PC-3 (cell line): ENCODE measurements around the gene PLEKHG2. TPM values are rescaled to one million over a fixed set of nuclear protein-coding genes. Genes with fewer than 3 reads are reported as not detected.

ENCODE experiments used
- ATAC-seq: fragments of 200-7000 bp; cut with Tn5 transposase; 2 replicates; pipeline ENCODE4 v1.9.1; 2020; ENCODE audit warnings: mild to moderate bottlenecking, moderate library complexity
- BruUV-seq: library from RNA; stranded (reverse); fragments of 400-500 nt; replicated peaks from 2 replicates; lab custom pipeline; 2021; lab: Mats Ljungman, UMichigan
- CTCF ChIA-PET: fragments of 300-600 bp; sonication (Branson Sonifier 250); formaldehyde crosslinking; loops from one replicate; lab custom pipeline; 2022; ENCODE audit warnings: antibody characterized with exemption; lab: Charles Lee
- POLR2A ChIA-PET: fragments of 300-600 bp; sonication (Branson Sonifier 250); formaldehyde crosslinking; loops from one replicate; lab custom pipeline; 2022; ENCODE audit warnings: antibody characterized with exemption; ENCODE audit not compliant: unreplicated experiment; lab: Charles Lee
- DNase-seq: peaks from one replicate; pipeline ENCODE4 v3.0.0-alpha.2; 2015
- H2AFZ ChIP-seq: fragments of 300-600 bp; sonication (generic); 2 replicates; pipeline ENCODE4 v1.6.0; 2016; ENCODE audit warnings: antibody characterized with exemption, low read length
- H3F3A ChIP-seq: fragments of 300-600 bp; sonication (generic); one replicate; pipeline ENCODE4 v1.6.0; 2017; ENCODE audit warnings: antibody characterized with exemption, low read length, control low read depth, mild to moderate bottlenecking; ENCODE audit not compliant: unreplicated experiment
- H3K27ac ChIP-seq: fragments of 300-600 bp; sonication (generic); 2 replicates; pipeline ENCODE4 v1.5.1; 2016; ENCODE audit warnings: mild to moderate bottlenecking, low read length
- H3K27me3 ChIP-seq: fragments of 300-600 bp; sonication (generic); 2 replicates; pipeline ENCODE4 v1.6.1; 2016; ENCODE audit warnings: low read length, mixed read lengths
- H3K36me3 ChIP-seq: fragments of 300-600 bp; sonication (generic); 2 replicates; pipeline ENCODE4 v1.6.1; 2016; ENCODE audit warnings: low read depth, mixed run types, low read length, mixed read lengths
- H3K4me1 ChIP-seq: fragments of 300-600 bp; sonication (generic); 2 replicates; pipeline ENCODE4 v1.5.1; 2016; ENCODE audit warnings: low read length; ENCODE audit not compliant: insufficient read depth
- H3K4me2 ChIP-seq: fragments of 300-600 bp; sonication (generic); 2 replicates; pipeline ENCODE4 v1.6.0; 2016; ENCODE audit warnings: low read length
- H3K4me3 ChIP-seq: fragments of 300-600 bp; sonication (generic); 2 replicates; pipeline ENCODE4 v1.5.1; 2016; ENCODE audit warnings: mild to moderate bottlenecking, low read length, mixed read lengths
- H3K79me2 ChIP-seq: fragments of 300-600 bp; sonication (generic); 2 replicates; pipeline ENCODE4 v1.6.1; 2017; ENCODE audit warnings: low read length, mixed read lengths
- H3K9ac ChIP-seq: fragments of 300-600 bp; sonication (generic); 2 replicates; pipeline ENCODE4 v1.6.0; 2016; ENCODE audit warnings: mild to moderate bottlenecking, low read length
- H3K9me2 ChIP-seq: fragments of 300-600 bp; sonication (generic); replicated peaks from 2 replicates; pipeline ENCODE4 v1.6.1; 2016; ENCODE audit warnings: mixed run types, low read length, mixed read lengths
- H3K9me3 ChIP-seq: fragments of 300-600 bp; sonication (generic); 2 replicates; pipeline ENCODE4 v1.6.1; 2016; ENCODE audit warnings: low read length, mixed read lengths
- H4K20me1 ChIP-seq: fragments of 300-600 bp; sonication (generic); 2 replicates; pipeline ENCODE4 v1.6.1; 2016; ENCODE audit warnings: low read length, mixed read lengths
- EZH2 ChIP-seq: fragments of 300-600 bp; sonication (generic); IDR thresholded peaks from one replicate; pipeline ENCODE4 v1.6.1; 2017; ENCODE audit warnings: antibody characterized with exemption, mild to moderate bottlenecking, low read length; ENCODE audit not compliant: unreplicated experiment
- EZH2phosphoT487 ChIP-seq: fragments of 300-600 bp; sonication (generic); IDR thresholded peaks from 2 replicates; pipeline ENCODE4 v1.6.1; 2018; ENCODE audit warnings: mild to moderate bottlenecking, antibody characterized with exemption, low read length, borderline replicate concordance
- intact Hi-C: fragments of 100-400 bp; cut with micrococcal nuclease; formaldehyde crosslinking; loops from 2 replicates; pipeline ENCODE4 v1.9.0; 2023
- total RNA-seq: library from RNA; depleted of rRNA; stranded (reverse); fragments of >200 nt; gene quantifications from 2 replicates; pipeline ENCODE4 v1.2.3, GENCODE V29; 2014
- TF ChIP-seq, protein P1 (sequence below): fragments of 300-600 bp; sonication (generic); conservative IDR thresholded peaks from 2 replicates; pipeline ENCODE4 v1.5.1; 2017; ENCODE audit warnings: antibody characterized with exemption, low read depth, mild to moderate bottlenecking, low read length

The PLEKHG2 gene
- total RNA-seq, 1 experiment from 2014 or later: 8.3 TPM

DNA sequence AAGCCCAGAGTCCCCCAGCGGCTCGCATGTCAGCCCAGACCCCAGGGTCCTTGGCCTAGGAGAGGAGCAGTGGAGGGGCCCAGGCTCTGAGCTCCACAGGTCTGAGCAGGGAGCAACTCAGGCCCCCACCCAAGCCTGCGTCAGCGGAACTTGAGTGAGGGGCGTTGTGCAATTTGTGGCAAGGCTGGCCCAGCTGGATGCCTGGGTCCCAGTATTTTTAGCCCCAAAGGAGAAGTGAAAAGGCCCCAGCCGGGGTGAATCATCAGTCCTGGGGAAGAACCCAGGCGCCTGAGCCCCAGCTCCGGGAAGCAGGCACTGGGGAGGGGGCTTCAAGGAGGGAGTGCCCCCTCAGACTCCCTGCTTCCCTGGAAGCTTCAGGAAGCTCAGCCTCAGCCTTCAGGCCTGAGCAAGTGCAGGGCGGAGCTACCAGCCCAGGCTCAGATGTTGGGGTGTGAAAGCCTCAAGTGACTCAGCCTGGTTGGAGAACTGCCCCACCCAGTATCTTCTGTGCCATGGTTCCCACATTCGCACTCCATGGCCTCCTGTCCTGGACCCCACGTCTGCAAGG lies 14.1 kb upstream of the PLEKHG2 start:
- H3K79me2 ChIP-seq: no peaks in the 10 kb centered on the region
- intact Hi-C loops: no loop called here
- ATAC-seq (no peak), DNase-seq (peak; percentile 42)
- H3K27ac ChIP-seq: peak overlapping the region; percentile 68
- CTCF ChIA-PET: interaction anchor here (0.6 kb wide), 1 partner anchor 43 kb away, joined by 13 read pairs; no protein-coding TSS in a partner anchor
- peaks cover 38% of the 10 kb centered on the region for H3K4me1 ChIP-seq
- H3K4me3 ChIP-seq: no peak overlapping the region
- no peaks in the 10 kb centered on the region for H3K9me2 ChIP-seq
- H4K20me1 ChIP-seq: no peaks in the 10 kb centered on the region
- H3K27me3 ChIP-seq: no peaks in the 10 kb centered on the region
- no peak for TF ChIP-seq EZH2
- TF ChIP-seq EZH2phosphoT487: no peak
- TF ChIP-seq, protein P1, sequence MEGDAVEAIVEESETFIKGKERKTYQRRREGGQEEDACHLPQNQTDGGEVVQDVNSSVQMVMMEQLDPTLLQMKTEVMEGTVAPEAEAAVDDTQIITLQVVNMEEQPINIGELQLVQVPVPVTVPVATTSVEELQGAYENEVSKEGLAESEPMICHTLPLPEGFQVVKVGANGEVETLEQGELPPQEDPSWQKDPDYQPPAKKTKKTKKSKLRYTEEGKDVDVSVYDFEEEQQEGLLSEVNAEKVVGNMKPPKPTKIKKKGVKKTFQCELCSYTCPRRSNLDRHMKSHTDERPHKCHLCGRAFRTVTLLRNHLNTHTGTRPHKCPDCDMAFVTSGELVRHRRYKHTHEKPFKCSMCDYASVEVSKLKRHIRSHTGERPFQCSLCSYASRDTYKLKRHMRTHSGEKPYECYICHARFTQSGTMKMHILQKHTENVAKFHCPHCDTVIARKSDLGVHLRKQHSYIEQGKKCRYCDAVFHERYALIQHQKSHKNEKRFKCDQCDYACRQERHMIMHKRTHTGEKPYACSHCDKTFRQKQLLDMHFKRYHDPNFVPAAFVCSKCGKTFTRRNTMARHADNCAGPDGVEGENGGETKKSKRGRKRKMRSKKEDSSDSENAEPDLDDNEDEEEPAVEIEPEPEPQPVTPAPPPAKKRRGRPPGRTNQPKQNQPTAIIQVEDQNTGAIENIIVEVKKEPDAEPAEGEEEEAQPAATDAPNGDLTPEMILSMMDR: no peak
- H3K9me3 ChIP-seq: no peaks in the 10 kb centered on the region
- no peaks in the 10 kb centered on the region for H3K36me3 ChIP-seq
- no peaks in the 10 kb centered on the region for H3F3A ChIP-seq
- H3K9ac ChIP-seq: peak overlapping the region; percentile 52
- no peak overlapping the region for H2AFZ ChIP-seq
- POLR2A ChIA-PET: interaction anchor here (0.6 to 1.1 kb wide), 3 partner anchors 9 to 56 kb away, joined by 3 to 5 read pairs (median 4); partner anchors contain the start of genes RPS16 and SAMD4B
- H3K4me2 ChIP-seq: peak overlapping the region; percentile 57
- TSS peak; percentile 11 for BruUV-seq

DNA sequence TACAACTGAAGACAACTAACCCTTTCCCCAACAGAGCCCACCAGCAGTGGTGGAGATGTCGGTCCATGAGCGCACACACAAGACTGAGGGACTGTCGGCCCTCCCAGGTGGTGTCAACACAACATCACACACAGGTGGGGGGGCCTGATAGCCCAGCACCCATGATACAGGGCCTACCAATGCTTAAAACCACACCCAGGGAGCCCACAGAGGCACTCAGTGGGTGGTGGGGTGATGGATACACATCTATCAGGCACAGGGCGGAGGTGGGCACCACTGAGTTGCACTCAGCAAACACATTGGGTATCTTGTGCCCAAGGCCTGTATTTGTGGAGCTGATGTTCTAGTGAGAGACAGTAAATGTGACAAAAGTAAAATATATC lies 12.8 kb upstream of the PLEKHG2 start:
- BruUV-seq: no TSS peak
- peaks cover 42% of the 10 kb centered on the region for H3K4me1 ChIP-seq
- intact Hi-C loops: no loop called here

DNA sequence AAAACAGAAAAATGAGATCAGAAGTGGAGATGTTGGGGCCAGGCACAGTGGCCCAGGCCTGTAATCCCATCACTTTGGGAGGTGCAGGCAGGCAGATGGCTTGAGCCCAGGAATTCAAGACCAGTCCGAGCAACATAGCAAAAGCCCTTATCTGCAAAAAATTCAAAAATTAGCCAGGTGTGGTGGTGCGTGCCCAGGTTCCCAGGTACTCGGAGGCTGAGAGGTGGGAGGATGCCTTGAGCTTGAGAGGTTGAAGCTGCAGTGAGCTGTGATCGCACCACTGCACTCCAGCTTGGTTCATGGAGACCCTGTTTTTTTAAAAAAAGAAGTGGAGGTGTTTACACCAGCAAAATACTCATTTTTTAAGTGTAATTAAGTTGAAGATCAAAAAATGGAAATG lies 12.4 kb upstream of the PLEKHG2 start:
- H3K27me3 ChIP-seq: no peaks in the 10 kb centered on the region
- no peak overlapping the region for H3K9ac ChIP-seq
- no TSS peak for BruUV-seq
- no peaks in the 10 kb centered on the region for H3F3A ChIP-seq
- CTCF ChIA-PET: no interaction called here
- ATAC-seq (no peak), DNase-seq (no peak)
- H3K4me1 ChIP-seq: peaks cover 42% of the 10 kb centered on the region
- POLR2A ChIA-PET: no interaction called here
- no peaks in the 10 kb centered on the region for H3K36me3 ChIP-seq
- no peaks in the 10 kb centered on the region for H3K9me2 ChIP-seq
- no peak overlapping the region for H3K4me2 ChIP-seq
- no peak overlapping the region for H2AFZ ChIP-seq
- intact Hi-C loops: no loop called here
- no peaks in the 10 kb centered on the region for H4K20me1 ChIP-seq
- no peaks in the 10 kb centered on the region for H3K79me2 ChIP-seq
- TF ChIP-seq, protein P1: no peak
- TF ChIP-seq EZH2phosphoT487: no peak
- no peak for TF ChIP-seq EZH2
- no peak overlapping the region for H3K27ac ChIP-seq
- no peak overlapping the region for H3K4me3 ChIP-seq
- H3K9me3 ChIP-seq: no peaks in the 10 kb centered on the region

More for the DNA sequence above, 12.8 kb upstream of the PLEKHG2 start:
- Histone ChIP-seq H3F3A (no peaks in the 10 kb centered on the region), H3K27me3 (no peaks in the 10 kb centered on the region), H3K79me2 (no peaks in the 10 kb centered on the region), H3K9me3 (no peaks in the 10 kb centered on the region), H3K36me3 (no peaks in the 10 kb centered on the region), H2AFZ (no peak overlapping the region), H3K9me2 (no peaks in the 10 kb centered on the region), H3K9ac (no peak overlapping the region), H3K4me2 (no peak overlapping the region), H4K20me1 (no peaks in the 10 kb centered on the region), H3K27ac (no peak overlapping the region), H3K4me3 (no peak overlapping the region)
- CTCF ChIA-PET: no interaction called here
- POLR2A ChIA-PET: no interaction called here
- ATAC-seq: no peak
- TF ChIP-seq EZH2phosphoT487: no peak
- TF ChIP-seq, protein P1: no peak
- TF ChIP-seq EZH2: no peak
- no peak for DNase-seq
